ENCODE measurements around the gene INSRR.

DNA sequence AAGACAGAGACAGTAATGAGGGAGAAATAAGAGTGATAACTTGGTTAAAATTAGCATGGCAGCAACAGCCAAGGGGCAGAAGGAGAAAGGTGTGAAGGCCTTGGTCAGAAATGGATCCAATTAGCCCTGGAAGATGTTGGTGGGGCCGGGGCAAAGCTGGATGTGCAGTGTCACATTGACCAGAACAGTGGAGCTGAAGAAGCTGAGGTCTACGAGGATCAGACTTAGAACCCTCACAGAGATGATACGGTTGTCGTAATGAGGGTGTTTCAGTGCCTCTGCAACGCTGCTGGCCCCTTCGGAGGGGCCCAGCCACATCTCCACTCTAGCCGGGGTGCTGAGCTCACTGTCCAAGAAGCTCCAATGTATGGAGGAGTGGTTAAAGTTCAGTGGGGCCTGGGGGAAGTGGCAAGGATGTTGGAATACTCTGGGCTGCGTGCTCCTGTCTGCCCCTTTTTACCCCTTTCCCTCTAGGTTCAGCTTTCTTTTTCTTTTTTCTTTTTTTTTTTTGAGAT is 56.4 kb downstream of the INSRR start:
- TF ChIP-seq, protein P1, sequence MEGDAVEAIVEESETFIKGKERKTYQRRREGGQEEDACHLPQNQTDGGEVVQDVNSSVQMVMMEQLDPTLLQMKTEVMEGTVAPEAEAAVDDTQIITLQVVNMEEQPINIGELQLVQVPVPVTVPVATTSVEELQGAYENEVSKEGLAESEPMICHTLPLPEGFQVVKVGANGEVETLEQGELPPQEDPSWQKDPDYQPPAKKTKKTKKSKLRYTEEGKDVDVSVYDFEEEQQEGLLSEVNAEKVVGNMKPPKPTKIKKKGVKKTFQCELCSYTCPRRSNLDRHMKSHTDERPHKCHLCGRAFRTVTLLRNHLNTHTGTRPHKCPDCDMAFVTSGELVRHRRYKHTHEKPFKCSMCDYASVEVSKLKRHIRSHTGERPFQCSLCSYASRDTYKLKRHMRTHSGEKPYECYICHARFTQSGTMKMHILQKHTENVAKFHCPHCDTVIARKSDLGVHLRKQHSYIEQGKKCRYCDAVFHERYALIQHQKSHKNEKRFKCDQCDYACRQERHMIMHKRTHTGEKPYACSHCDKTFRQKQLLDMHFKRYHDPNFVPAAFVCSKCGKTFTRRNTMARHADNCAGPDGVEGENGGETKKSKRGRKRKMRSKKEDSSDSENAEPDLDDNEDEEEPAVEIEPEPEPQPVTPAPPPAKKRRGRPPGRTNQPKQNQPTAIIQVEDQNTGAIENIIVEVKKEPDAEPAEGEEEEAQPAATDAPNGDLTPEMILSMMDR (conservative IDR thresholded peaks at IDR 0.05): no peak
- no peak for TF ChIP-seq EZH2 (IDR thresholded peaks at IDR 0.05; ENCODE audit: low read depth)

All from PC-9 (cell line).